HEK293T (cell line): Measurements from ENCODE around the gene SHQ1.
"Not testable (repeated sequence)": the region's sequence is repeated elsewhere in the genome, so short reads cannot be mapped to it uniquely, and the experiment has no call there.

Experiments used
- CTCF ChIA-PET: fragments of 350-600 bp; formaldehyde crosslinking; extraction: SDS; loops from one replicate; lab custom pipeline; 2021; ENCODE audit warnings: antibody characterized with exemption, inconsistent platforms; lab: Yijun Ruan, JAX
- POLR2A ChIA-PET: fragments of 350-600 bp; formaldehyde crosslinking; extraction: SDS; loops from one replicate; lab custom pipeline; 2020; ENCODE audit warnings: antibody characterized with exemption, inconsistent platforms; lab: Yijun Ruan, JAX
- DNase-seq: peaks from one replicate; pipeline ENCODE4 v3.0.0; 2012; ENCODE audit warnings: mixed read lengths; ENCODE audit errors: extremely low spot score
- ARNT ChIP-seq: fragments of 450-650 bp; IDR thresholded peaks from 2 replicates; pipeline ENCODE4 v1.6.1; 2017; ENCODE audit warnings: mild to moderate bottlenecking
- BHLHE40 ChIP-seq: fragments of 450-650 bp; IDR thresholded peaks from 2 replicates; pipeline ENCODE4 v1.6.1; 2016; ENCODE audit warnings: mild to moderate bottlenecking, moderate library complexity, borderline replicate concordance
- CTBP1 ChIP-seq: fragments of 450-650 bp; IDR thresholded peaks from 2 replicates; pipeline ENCODE4 v1.6.1; 2016; ENCODE audit warnings: borderline replicate concordance
- ELF4 ChIP-seq: fragments of 450-650 bp; IDR thresholded peaks from 2 replicates; pipeline ENCODE4 v1.6.1; 2017; ENCODE audit warnings: antibody characterized with exemption
- FOXA1 ChIP-seq: fragments of 450-650 bp; IDR thresholded peaks from 2 replicates; pipeline ENCODE4 v1.6.1; 2016; ENCODE audit warnings: mild to moderate bottlenecking
- FOXK2 ChIP-seq: fragments of 450-650 bp; IDR thresholded peaks from 2 replicates; pipeline ENCODE4 v1.6.1; 2016; ENCODE audit warnings: mild to moderate bottlenecking
- FOXM1 ChIP-seq: fragments of 450-650 bp; IDR thresholded peaks from 2 replicates; pipeline ENCODE4 v1.6.1; 2017; ENCODE audit warnings: mild to moderate bottlenecking, borderline replicate concordance
- HDGF ChIP-seq: fragments of 450-650 bp; IDR thresholded peaks from 2 replicates; pipeline ENCODE4 v1.6.1; 2017; ENCODE audit warnings: antibody characterized with exemption, borderline replicate concordance
- L3MBTL2 ChIP-seq: fragments of 450-650 bp; conservative IDR thresholded peaks from 2 replicates; pipeline ENCODE4 v1.6.1; 2016; ENCODE audit warnings: mild to moderate bottlenecking
- LEF1 ChIP-seq: fragments of 450-650 bp; IDR thresholded peaks from 2 replicates; pipeline ENCODE4 v1.6.1; 2017; ENCODE audit warnings: mild to moderate bottlenecking, borderline replicate concordance
- NFRKB ChIP-seq: fragments of 450-650 bp; IDR thresholded peaks from 2 replicates; pipeline ENCODE4 v1.6.1; 2016; ENCODE audit warnings: mild to moderate bottlenecking, moderate library complexity
- SP1 ChIP-seq: fragments of 450-650 bp; IDR thresholded peaks from 2 replicates; pipeline ENCODE4 v1.6.1; 2017
- SUZ12 ChIP-seq: fragments of 450-650 bp; IDR thresholded peaks from 2 replicates; pipeline ENCODE4 v1.6.1; 2016; ENCODE audit warnings: mild to moderate bottlenecking
- TARDBP ChIP-seq: fragments of 450-650 bp; IDR thresholded peaks from 2 replicates; pipeline ENCODE4 v1.6.1; 2016
- ZNF384 ChIP-seq: fragments of 450-650 bp; IDR thresholded peaks from 2 replicates; pipeline ENCODE4 v1.6.1; 2016
- TF ChIP-seq, protein P1 (sequence below): fragments of 450-650 bp; IDR thresholded peaks from 2 replicates; pipeline ENCODE4 v1.6.1; 2016

The SHQ1 gene

DNA sequence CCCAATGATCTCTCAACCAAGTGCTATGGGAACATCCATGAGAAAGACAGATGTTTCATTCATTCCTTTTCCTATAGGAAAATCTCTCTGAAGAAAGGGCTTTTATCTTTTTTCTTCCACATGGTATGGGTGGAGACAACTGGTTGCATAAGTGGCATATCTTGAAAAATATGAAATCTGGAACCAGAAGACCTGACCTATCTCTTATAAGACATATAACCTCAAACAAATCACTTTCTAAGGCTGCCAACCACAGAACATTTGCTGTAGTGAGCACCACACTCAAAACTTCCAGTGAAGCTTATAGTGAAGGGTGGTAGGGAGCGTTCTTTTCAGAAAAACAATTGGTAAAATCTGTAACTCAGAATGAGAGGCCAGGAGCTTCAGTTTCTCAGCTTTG is 58.5 kb downstream of the SHQ1 start:
- ChIA-PET CTCF (interaction anchor here (1.0 kb wide), 1 partner anchor 124 kb away, joined by 3 read pairs; no protein-coding TSS in a partner anchor), POLR2A (no interaction called here)
- no peak for DNase-seq
- TF ChIP-seq, protein P1, sequence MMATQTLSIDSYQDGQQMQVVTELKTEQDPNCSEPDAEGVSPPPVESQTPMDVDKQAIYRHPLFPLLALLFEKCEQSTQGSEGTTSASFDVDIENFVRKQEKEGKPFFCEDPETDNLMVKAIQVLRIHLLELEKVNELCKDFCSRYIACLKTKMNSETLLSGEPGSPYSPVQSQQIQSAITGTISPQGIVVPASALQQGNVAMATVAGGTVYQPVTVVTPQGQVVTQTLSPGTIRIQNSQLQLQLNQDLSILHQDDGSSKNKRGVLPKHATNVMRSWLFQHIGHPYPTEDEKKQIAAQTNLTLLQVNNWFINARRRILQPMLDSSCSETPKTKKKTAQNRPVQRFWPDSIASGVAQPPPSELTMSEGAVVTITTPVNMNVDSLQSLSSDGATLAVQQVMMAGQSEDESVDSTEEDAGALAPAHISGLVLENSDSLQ: no peak
- TF ChIP-seq ELF4: no peak
- TF ChIP-seq CTBP1: no peak
- no peak for TF ChIP-seq HDGF
- no peak for TF ChIP-seq LEF1
- no peak for TF ChIP-seq FOXK2
- TF ChIP-seq L3MBTL2: no peak
- no peak for TF ChIP-seq SP1
- TF ChIP-seq ARNT: no peak
- no peak for TF ChIP-seq FOXM1
- TF ChIP-seq NFRKB: no peak
- TF ChIP-seq TARDBP: no peak
- TF ChIP-seq SUZ12: no peak
- TF ChIP-seq FOXA1: no peak
- no peak for TF ChIP-seq ZNF384
- TF ChIP-seq BHLHE40: no peak

GRCh38 chr3:72788232-72788631 is 60.0 kb downstream of the SHQ1 start:
- POLR2A ChIA-PET, DNase-seq, CTCF ChIA-PET: not testable (repeated sequence)

GRCh38 chr3:72786668-72787067 is 61.6 kb downstream of the SHQ1 start:
- no peak for DNase-seq
- ChIA-PET POLR2A (no interaction called here), CTCF (no interaction called here)
- no peak for TF ChIP-seq FOXA1
- TF ChIP-seq, protein P1: no peak

- ChIA-PET CTCF (no interaction called here), POLR2A (no interaction called here)
- no peak for DNase-seq
- TF ChIP-seq ELF4: no peak
- TF ChIP-seq BHLHE40: no peak
Observed at GRCh38 chr3:72784226-72784625, 64.0 kb downstream of the SHQ1 start.

- DNase-seq: no peak
- ChIA-PET CTCF (no interaction called here), POLR2A (no interaction called here)
- no peak for TF ChIP-seq L3MBTL2
- no peak for TF ChIP-seq ZNF384
- no peak for TF ChIP-seq FOXA1
- no peak for TF ChIP-seq NFRKB
- TF ChIP-seq ARNT: no peak
- no peak for TF ChIP-seq LEF1
- TF ChIP-seq, protein P1: no peak; the same call in 1 of the 2 replicates
- TF ChIP-seq TARDBP: no peak
- TF ChIP-seq SP1: no peak
- no peak for TF ChIP-seq SUZ12
- no peak for TF ChIP-seq ELF4
Observed at GRCh38 chr3:72782521-72782920, 65.7 kb downstream of the SHQ1 start.

- CTCF ChIA-PET: no interaction called here
- no peak for TF ChIP-seq NFRKB
- TF ChIP-seq ELF4: no peak
- no peak for TF ChIP-seq TARDBP
- no peak for TF ChIP-seq FOXM1
- no peak for TF ChIP-seq FOXA1
- TF ChIP-seq, protein P1: no peak
- TF ChIP-seq ZNF384: no peak
- TF ChIP-seq LEF1: no peak
- DNase-seq: no peak
- POLR2A ChIA-PET: no interaction called here
Observed at GRCh38 chr3:72769758-72770540, 78.3 kb downstream of the SHQ1 start.

DNA sequence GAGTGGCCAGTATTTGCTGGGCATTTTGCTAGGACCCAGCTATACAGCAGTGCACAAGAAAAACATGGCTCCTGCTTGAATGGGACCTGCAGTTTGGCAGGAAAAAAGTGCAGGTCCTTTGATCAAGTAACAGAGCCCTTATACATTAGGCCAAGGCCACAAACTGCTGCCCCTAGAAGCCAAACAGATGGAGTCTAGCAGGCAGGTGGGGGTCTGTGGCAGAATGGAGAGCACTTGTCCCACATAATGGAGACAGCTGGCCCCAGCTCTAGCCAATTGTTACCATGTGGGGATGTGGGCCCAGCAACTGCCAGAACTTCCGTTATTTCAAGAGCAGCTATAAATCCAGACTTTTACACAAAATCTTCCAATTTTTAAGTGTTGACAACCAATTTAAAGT is 79.3 kb downstream of the SHQ1 start:
- no peak for DNase-seq
- ChIA-PET CTCF (no interaction called here), POLR2A (no interaction called here)
- TF ChIP-seq FOXM1: no peak
- no peak for TF ChIP-seq TARDBP
- no peak for TF ChIP-seq LEF1
- TF ChIP-seq ZNF384: no peak
- TF ChIP-seq SUZ12: no peak
- TF ChIP-seq ELF4: no peak
- TF ChIP-seq L3MBTL2: no peak
- no peak for TF ChIP-seq CTBP1
- no peak for TF ChIP-seq ARNT
- no peak for TF ChIP-seq HDGF
